K562 treated with DMSO at 1 percent for 4 hours (cell line): ENCODE measurements around the gene CPS1. TPM values are rescaled to one million over a fixed set of nuclear protein-coding genes. Genes with fewer than 3 reads are reported as not detected.

ENCODE experiments used
- total RNA-seq: library from RNA; unstranded; fragments of 300-600 nt; gene quantifications from 2 replicates; pipeline ENCODE4 v1.2.3, GENCODE V29; 2022; ENCODE audit not compliant: insufficient read depth

Gene CPS1
- 4.1 and 5.2 TPM in 2 replicates for total RNA-seq

GRCh38 chr2:210556329-210556980 lies at the start of gene CPS1:
Gene CPS1 (plus strand): TSS chr2:210556599. CDS start chr2:210556734, 135 bp downstream.

Other genes with a start within 250 kb of the CPS1 start
- gene MYL1, start 241.4 kb upstream of the CPS1 start, total RNA-seq, result not detected in 2 replicates
- gene LANCL1, start 79.8 kb upstream of the CPS1 start, total RNA-seq, result 12.1 and 19.0 TPM in 2 replicates